ENCODE measurements around the gene ZCCHC14.

GRCh38 chr16:87371261-87371866, 121.5 kb downstream of the ZCCHC14 start:
- TF ChIP-seq EZH2 (IDR thresholded peaks at IDR 0.05; ENCODE audit: insufficient read depth, poor library complexity, severe bottlenecking) (no peak), EZH2phosphoT487 (IDR thresholded peaks at IDR 0.05; ENCODE audit: insufficient read depth, low read depth) (no peak)
